ENCODE data around the gene RBM4.

GRCh38 chr11:66676282-66676919, 37.9 kb downstream of the RBM4 start:
- TF ChIP-seq CTCF (IDR thresholded peaks at IDR 0.05) (no peak), EZH2 (IDR thresholded peaks at IDR 0.05; ENCODE audit: borderline replicate concordance, insufficient read depth, low read depth, low read length, poor library complexity, severe bottlenecking) (no peak)
